ENCODE results near the gene TBX15.

Gene TBX15

GRCh38 chr1:118984722-118985639 is 3.2 kb downstream of the TBX15 start:
- no peak for DNase-seq

- DNase-seq, result no peak
These were observed 3.9 kb downstream of the TBX15 start for GRCh38 chr1:118984086-118984721.

- no peak for DNase-seq
These were observed 4.5 kb downstream of the TBX15 start for GRCh38 chr1:118983558-118984041.

DNA sequence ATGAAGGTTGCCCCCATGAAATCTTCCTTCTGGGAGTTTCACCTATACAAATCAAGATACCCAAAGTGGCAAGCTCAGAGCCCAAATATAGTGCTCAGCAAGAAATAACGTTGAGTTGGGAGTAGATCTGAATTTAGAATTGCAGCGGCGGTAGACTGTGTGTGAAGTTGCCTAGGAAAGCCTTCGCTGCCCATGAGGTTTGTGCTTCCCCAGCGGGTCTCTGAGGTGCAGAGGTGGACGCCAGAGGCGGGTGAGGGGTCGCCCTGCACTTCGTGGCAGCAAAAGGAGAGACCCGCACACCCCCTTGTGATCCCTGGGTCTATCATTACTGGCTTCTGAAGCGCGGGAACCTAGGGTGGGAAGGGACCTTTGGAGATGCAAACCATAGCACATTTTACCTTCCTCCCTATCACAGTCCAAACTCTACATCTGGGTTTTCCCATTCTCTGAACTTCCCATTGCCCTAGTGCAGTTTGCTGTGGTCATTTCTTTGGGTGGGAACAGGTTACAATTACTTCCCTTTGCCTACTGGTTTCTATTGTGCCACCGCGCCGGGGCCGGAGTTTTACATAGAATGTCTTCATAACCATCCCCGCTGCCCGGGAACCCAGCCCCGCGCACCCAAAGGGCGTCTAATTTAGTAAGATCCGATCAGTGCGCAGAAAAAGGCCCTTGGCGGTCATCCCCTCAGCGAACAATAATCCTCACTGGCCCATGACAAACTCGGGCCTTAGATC is 5.2 kb downstream of the TBX15 start:
- no peak for DNase-seq

GRCh38 chr1:118982266-118982665 is 5.9 kb downstream of the TBX15 start:
- no peak for DNase-seq

DNA sequence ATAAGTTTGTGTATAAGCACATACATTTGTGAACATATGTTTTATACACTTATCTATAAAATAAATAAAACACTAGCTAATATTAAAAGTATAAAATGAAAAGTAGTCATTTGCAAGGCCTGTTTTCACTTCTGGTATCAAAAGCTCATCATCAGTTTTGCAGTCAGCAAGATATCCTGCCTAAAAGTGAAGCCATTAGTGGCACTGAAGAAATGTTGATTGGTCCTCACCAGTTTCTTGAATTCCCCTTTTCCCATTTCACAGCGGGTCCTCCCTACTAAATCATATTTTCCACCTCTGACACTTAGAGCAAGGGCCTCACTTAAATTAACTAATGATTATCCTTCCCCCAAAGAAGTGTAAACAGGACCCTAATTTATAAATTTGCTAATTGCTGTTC is 6.7 kb downstream of the TBX15 start:
- no peak for DNase-seq

DNA sequence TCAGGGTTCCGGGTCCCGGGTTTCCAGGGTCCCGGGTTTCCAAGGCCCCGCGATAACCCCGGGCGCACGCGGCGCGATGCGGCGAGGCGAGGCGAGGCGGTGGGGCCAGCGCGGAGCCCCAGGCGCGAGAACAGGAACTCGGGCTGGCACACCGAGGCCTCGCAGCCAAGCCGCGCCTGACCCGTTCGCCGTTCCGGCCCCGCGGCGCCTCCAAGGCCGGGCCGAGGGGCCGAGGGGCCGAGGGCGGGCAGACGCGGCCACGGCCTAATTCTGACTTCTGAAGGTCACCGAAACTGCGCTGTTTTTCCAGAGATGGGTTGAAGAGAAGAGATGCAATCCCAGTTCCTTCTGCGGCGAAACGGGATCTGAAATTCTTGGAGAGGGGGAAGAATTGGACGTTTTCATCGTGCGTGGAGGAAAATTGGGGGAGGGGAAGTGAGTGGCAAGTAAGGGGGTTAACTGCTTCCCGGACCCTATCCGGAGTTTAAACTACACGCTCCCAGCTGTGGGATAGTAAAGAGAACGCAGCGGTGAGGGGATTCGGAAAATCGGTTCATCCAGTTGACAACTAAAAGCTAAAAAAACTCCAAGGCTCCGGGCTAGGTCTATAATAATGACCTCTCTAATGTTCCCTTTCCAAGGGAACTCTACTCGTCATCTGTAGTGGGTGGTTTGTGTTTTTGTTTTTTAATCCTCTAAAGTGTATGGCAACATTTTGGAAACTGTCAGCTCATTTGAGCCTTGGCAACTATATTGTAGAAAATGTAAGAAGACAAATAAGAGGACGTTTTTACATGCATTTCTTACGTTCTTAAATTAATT is 8.2 kb downstream of the TBX15 start:
- DNase-seq, result no peak

GRCh38 chr1:118978914-118979701 is 9.0 kb downstream of the TBX15 start:
- DNase-seq, result no peak

- DNase-seq, result no peak
These were observed 10.5 kb downstream of the TBX15 start for GRCh38 chr1:118977600-118977999.

- DNase-seq, result no peak
These were observed 13.5 kb downstream of the TBX15 start for GRCh38 chr1:118974661-118975060.

GRCh38 chr1:118973531-118974137 is 14.5 kb downstream of the TBX15 start:
- no peak for DNase-seq

DNA sequence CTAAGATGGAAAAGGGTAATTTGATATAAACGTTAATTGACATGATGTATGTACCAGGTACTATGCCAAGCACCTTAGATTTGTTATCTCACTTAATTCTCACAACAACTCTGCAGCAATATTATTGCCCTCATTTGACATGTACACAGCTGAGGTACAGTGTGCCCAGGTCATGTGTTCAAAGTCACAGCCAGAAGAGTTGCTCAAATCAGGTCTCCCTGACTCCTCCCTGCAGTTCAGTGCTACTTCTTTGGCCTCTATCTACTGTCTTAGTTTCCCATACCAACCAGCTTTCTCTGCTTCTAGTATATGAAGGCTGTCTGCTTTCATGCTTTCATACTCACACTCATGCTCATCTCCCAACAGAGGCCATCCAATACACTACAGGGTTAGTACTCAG is 15.1 kb downstream of the TBX15 start:
- no peak for DNase-seq

DNA sequence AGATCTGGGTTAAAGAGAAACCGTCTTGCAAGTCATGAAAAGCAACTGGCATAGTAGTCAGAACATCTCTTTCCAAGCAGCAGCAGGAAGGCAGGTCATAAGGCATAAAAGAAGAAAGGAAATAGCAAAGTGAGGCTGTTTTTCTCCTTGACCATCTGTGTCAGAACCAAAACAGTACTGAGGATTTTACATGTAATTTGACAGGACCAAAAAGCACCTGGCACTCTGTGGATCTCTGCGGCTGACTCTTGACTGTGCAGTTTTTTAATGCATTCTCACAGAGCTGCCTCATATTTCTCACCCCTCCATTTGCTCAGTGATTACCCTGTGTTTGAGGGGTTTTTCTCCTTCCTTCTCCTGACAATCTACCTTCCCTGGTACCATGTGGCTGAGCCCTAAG is 17.7 kb downstream of the TBX15 start:
- no peak for DNase-seq

GRCh38 chr1:118963456-118964430 is 24.4 kb downstream of the TBX15 start:
- DNase-seq, result no peak

DNA sequence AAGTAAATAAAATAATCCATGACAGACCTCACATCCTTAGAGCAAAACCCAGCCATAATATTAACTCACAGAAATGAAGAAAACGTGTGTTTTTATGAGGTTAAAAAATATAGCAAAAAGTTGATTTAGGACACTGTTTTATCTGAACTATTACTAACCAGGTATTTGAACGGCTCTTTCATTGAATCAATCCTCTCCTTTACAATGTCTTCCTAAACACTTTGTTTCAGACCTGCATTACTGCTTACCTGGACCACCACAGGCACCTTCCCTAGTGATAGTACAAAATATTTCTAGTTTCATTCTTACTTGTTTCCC is 25.0 kb downstream of the TBX15 start:
- no peak for DNase-seq

DNA sequence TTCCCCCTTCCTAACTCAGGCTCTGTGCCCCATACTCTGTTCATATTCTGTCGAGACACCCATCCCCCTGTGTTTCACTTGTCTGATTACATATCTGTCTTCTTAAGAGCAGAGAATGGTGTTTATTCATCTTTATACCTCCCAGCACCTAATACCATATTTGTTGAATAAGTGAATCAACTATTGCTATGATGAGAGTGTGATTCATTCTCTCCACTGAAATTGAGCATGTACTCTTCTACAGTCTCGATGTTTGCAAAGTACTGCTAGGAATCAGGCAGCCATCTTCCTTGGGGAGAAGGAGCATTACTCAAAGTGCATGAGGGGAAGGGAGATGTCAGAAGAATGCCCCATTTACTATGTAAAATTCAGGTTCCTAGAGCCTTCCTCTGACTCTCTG is 27.0 kb downstream of the TBX15 start:
- DNase-seq, result no peak

DNA sequence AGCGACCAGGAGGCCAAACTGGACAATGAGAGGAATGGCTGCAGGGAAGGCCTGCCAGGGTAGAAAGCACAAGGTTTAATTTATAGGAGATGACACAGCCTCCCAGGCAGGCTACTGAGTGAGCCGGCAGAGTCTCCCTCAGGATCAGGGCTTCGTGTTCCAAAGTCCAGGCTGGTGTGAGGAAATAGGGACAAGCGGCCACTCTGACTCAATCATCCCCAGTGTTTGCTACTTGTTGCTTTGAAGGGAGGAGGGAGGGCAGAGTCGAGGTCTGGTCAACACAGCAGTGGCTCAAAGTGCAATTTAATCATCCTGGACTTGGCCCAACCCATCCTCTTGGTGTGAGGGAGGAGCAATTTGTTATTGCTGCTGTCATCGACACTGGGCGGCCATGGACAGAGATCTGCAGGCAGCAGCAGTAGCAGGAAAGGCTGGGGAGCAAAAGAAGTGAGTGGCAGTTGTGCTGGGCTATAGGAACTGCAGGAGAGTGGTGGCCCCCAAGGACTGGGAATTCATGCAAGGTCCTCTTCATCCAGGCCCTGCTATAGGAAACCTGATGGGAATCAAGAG is 27.5 kb downstream of the TBX15 start:
- DNase-seq, result no peak

- no peak for DNase-seq
These were observed 28.0 kb downstream of the TBX15 start for GRCh38 chr1:118960026-118960561.

- no peak for DNase-seq
These were observed 29.1 kb downstream of the TBX15 start for GRCh38 chr1:118958937-118959631.
